ENCODE data around the gene STX16. TPM values are rescaled to one million over a fixed set of nuclear protein-coding genes. Genes with fewer than 3 reads are reported as not detected.

The STX16 gene
- total RNA-seq, 4 donors from 2014 or later: 29.6 to 49.2 (median 32.8) TPM

- peaks cover 21 to 55% (median 35%) of the 10 kb centered on the region in 3 donors for H3K4me1 ChIP-seq
- H3K27me3 ChIP-seq: no peaks in the 10 kb centered on the region
- TF ChIP-seq, protein P1, sequence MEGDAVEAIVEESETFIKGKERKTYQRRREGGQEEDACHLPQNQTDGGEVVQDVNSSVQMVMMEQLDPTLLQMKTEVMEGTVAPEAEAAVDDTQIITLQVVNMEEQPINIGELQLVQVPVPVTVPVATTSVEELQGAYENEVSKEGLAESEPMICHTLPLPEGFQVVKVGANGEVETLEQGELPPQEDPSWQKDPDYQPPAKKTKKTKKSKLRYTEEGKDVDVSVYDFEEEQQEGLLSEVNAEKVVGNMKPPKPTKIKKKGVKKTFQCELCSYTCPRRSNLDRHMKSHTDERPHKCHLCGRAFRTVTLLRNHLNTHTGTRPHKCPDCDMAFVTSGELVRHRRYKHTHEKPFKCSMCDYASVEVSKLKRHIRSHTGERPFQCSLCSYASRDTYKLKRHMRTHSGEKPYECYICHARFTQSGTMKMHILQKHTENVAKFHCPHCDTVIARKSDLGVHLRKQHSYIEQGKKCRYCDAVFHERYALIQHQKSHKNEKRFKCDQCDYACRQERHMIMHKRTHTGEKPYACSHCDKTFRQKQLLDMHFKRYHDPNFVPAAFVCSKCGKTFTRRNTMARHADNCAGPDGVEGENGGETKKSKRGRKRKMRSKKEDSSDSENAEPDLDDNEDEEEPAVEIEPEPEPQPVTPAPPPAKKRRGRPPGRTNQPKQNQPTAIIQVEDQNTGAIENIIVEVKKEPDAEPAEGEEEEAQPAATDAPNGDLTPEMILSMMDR (IDR thresholded peaks at IDR 0.05): peak in 3 of 6 experiments; percentile 20 to 43 (median 32)
- no peak for TF ChIP-seq POLR2A (IDR thresholded peaks at IDR 0.05)
- H3K4me3 ChIP-seq: peak within 1 kb of the TSS; percentile 39 to 81 (median 52)
- H3K9me3 ChIP-seq: no peaks in the 10 kb centered on the region
- H3K36me3 ChIP-seq: peaks cover 0 to 32% (median 4%) of the 10 kb centered on the region in 3 donors
- H3K27ac ChIP-seq: peak within 1 kb of the TSS; percentile 89 to 97 (median 93)
- WGBS, 2 donors: no CpG with 5 or more reads among the region's 93 CpGs
- no peak for DNase-seq
- intact Hi-C loops (cut with DNase I): no loop called here
Measured at GRCh38 chr20:58692579-58693225, 41.6 kb downstream of the STX16 start, which contains the start of gene NPEPL1. NPEPL1 (plus strand) TSS chr20:58692800; CDS start chr20:58692901, 101 bp downstream.

- peaks cover 21 to 55% (median 35%) of the 10 kb centered on the region in 3 donors for H3K4me1 ChIP-seq
- H3K36me3 ChIP-seq: peaks cover 4 to 40% (median 4%) of the 10 kb centered on the region in 3 donors
- intact Hi-C loops (cut with DNase I): no loop called here
- TF ChIP-seq, protein P1 (IDR thresholded peaks at IDR 0.05): no peak
- TF ChIP-seq POLR2A (IDR thresholded peaks at IDR 0.05): no peak
- 83% methylated on average over 7 of the region's 51 CpGs; no CpG with 5 or more reads in 1 of the 2 donors for WGBS, 2 donors
- peak overlapping the region; percentile 39 to 81 (median 52) for H3K4me3 ChIP-seq
- no peaks in the 10 kb centered on the region for H3K27me3 ChIP-seq
- no peaks in the 10 kb centered on the region for H3K9me3 ChIP-seq
- H3K27ac ChIP-seq: peak overlapping the region; percentile 54 to 97 (median 93)
- no peak for DNase-seq
Measured at GRCh38 chr20:58693226-58694006, 42.3 kb downstream of the STX16 start.

- H3K4me1 ChIP-seq: peaks cover 21 to 48% (median 35%) of the 10 kb centered on the region in 3 donors
- H3K27me3 ChIP-seq: no peaks in the 10 kb centered on the region
- no peak for TF ChIP-seq POLR2A (IDR thresholded peaks at IDR 0.05)
- intact Hi-C loops (cut with DNase I): no loop called here
- H3K36me3 ChIP-seq: peaks cover 4 to 50% (median 13%) of the 10 kb centered on the region in 3 donors
- H3K27ac ChIP-seq: no peak overlapping the region
- WGBS, 2 donors: 92 to 95% methylated on average over 10 of the region's 33 CpGs
- H3K9me3 ChIP-seq: no peaks in the 10 kb centered on the region
- H3K4me3 ChIP-seq: peak overlapping the region in 1 of 4 donors; percentile 81
- DNase-seq: no peak
Measured at GRCh38 chr20:58694241-58695083, 43.4 kb downstream of the STX16 start.

DNA sequence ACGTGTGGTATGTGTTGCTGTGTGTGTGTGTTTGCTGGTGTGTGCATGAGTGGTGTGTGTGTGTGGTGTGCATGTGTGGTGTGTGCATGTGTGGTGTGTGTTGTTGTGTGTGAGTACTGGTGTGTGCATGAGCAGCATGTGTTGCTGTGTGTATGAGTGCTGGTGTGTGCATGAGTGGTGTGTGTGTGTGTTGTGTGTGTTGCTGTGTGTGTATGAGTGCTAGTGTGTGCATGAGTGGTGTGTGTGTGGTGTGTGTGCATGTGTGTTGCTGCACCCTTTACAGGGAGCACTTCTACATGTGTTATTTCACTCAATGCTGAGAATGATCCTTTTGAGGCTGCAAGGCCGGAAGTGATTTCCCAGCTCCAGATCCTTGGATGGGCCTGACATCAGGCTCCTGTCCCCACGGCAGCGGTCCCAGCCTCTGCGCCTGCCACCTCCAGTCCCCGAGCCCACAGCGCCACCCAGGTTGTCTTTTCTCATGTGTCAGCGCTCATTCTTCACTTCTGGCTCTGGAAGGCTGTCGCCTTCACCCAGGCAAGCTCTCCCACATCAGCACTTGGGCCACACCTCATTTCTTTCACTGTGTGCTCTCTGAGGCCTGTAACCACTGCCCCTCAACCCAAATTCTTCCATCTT, 44.1 kb downstream of the STX16 start:
- H3K9me3 ChIP-seq: no peaks in the 10 kb centered on the region
- peaks cover 21 to 40% (median 35%) of the 10 kb centered on the region in 3 donors for H3K4me1 ChIP-seq
- no peaks in the 10 kb centered on the region for H3K27me3 ChIP-seq
- peaks cover 11 to 57% (median 16%) of the 10 kb centered on the region in 3 donors for H3K36me3 ChIP-seq
- TF ChIP-seq, protein P1 (IDR thresholded peaks at IDR 0.05): no peak
- no peak for TF ChIP-seq POLR2A (IDR thresholded peaks at IDR 0.05)
- 84 to 87% methylated on average over 8 of the region's 9 CpGs for WGBS, 2 donors
- DNase-seq: no peak
- intact Hi-C loops (cut with DNase I): no loop called here
- H3K4me3 ChIP-seq: no peak overlapping the region
- H3K27ac ChIP-seq: no peak overlapping the region

- Histone ChIP-seq H3K9me3 (no peaks in the 10 kb centered on the region), H3K4me1 (peaks cover 21 to 33% (median 28%) of the 10 kb centered on the region in 3 donors), H3K36me3 (peaks cover 13 to 65% (median 16%) of the 10 kb centered on the region in 3 donors), H3K4me3 (no peak overlapping the region), H3K27me3 (no peaks in the 10 kb centered on the region), H3K27ac (no peak overlapping the region)
- DNase-seq: no peak
- WGBS, 2 donors: 88 to 91% methylated on average over 10 of the region's 10 CpGs
- no peak for TF ChIP-seq POLR2A (IDR thresholded peaks at IDR 0.05)
- TF ChIP-seq, protein P1 (IDR thresholded peaks at IDR 0.05): no peak
- intact Hi-C loops (cut with DNase I): no loop called here
Measured at GRCh38 chr20:58695895-58696375, 44.9 kb downstream of the STX16 start.

All from esophagus squamous epithelium (tissue), 5 donors.